ENCODE data around the gene SULT1B1. TPM values are rescaled to one million over a fixed set of nuclear protein-coding genes. Genes with fewer than 3 reads are reported as not detected.
A peak's percentile ranks its signal among the peaks of the same experiment; 100 is the strongest.

The SULT1B1 gene
- polyA plus RNA-seq, 10 donors = 0.41 to 8.3 (median 0.64) TPM

DNA sequence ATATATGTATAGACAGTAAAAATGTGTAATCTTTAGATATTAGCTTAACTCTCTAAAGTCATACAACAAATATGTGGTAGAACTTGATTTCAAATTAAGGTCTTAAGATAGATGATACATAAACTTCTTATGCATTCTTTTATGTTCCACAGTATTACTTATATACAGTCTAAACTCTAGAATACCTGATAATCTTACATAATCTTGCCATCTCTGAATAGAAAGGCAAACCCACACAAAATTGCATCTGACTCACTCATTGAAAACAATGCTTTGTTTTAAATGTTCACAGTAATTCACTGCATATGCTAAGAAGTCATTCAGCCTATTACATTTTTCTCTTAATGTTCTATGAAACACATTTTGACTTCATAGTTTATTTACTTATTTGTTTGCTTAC is 10.1 kb downstream of the SULT1B1 start:
- no peak for DNase-seq

DNA sequence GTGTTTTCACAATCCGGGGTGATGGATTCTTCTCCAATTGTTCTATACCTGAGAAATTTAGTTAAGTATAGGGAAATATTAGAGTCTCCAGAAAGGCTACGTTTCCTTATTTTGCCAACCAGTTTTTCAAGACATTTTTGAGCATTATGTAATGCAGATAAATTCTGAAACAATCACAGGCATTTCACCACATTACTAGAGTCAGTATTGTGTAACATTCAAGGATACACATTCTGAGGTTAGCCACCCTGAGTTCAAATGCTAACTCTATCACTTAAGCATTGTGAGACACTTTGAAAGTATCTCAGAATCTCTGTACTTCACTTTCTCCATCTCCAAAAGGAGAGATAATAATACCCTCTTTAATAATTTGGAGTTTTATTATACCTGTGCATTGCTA is 10.6 kb downstream of the SULT1B1 start:
- no peak for DNase-seq

DNA sequence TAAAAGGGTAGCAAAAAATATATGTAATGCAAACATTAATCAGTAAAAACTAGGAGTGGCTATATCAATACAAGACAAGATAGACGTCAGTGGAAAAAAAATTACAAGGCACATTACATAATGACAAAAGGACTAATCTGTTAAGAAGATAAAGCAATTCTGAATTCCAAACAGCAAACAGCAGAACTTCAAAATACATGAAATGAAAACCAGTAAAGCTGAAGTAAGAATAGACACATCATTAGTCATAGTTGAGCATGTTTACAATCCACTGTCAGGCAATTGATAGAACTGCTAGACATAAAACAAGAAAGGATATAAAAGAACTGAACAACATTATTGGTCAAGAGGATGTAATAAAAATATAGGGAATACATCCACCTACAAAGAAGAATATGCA is 12.2 kb downstream of the SULT1B1 start:
- DNase-seq = no peak

DNA sequence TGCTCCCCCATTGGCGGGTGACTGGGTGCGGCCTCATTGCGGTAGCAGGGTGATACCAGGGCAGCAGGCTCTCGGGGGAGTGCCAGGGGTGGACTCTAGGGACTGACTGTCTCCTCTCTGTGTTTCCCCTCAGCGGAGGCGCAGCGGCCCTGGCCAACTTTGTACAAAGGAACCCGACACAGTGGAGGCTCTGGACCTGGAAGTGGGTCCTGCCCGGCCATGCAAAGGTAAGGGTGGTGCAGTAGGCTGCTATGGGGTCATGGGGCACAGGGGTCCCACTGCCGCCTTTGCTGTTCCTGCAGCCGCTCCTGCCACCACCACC is 16.3 kb downstream of the SULT1B1 start:
- no peak for DNase-seq

DNA sequence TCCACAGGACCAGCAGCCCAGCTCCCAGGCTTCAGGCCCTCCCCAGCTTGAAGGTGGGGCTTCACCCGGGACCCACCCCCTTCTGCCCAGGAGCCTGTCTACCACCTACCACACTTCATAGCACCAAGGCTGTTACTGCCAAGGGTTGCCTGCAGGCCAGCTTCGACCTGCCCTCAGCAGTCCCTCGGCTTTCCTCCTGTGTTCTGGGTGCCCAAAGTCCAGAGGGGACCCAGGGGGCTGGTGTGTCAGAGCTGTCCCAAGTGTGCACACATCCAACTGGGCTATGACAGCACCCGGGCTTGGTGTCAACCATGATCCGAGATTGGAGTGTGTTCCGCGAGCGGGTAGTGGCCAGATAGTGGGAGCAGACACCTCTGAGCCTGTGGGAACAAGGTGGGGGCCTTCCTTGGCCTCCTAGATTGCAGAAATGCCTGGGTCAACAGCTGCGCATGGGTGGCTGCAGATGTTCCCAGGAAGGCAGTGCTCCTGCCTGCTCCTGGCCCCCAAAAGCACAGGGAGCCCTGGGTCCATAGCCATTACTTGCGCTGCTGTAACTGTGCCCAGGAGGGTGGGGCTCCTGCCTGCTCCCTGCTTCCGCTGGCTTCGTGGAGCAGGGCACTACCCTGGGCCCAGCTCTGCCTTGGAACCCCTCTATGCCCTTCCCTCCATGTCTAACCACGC is 16.8 kb downstream of the SULT1B1 start:
- DNase-seq = no peak

DNA sequence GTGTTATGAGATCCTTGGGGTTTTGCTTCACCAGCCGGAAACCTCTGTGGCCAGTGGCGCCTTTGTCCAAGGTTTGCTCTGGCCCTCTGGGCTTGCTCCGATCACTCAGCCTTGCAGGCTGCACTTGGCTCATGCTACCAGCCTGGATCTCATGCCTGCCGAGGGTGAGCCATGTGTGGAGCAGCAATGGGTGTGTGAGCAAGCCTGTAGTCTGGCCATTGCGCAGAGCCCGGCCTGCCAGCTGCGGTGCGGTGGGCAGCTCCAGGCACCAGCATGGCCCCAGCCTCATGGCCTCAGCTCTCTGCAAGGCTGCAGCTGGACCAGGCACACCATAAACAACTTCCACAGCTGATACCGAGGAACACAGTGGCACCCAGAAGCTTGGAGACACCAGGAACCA is 17.8 kb downstream of the SULT1B1 start:
- DNase-seq = no peak

DNA sequence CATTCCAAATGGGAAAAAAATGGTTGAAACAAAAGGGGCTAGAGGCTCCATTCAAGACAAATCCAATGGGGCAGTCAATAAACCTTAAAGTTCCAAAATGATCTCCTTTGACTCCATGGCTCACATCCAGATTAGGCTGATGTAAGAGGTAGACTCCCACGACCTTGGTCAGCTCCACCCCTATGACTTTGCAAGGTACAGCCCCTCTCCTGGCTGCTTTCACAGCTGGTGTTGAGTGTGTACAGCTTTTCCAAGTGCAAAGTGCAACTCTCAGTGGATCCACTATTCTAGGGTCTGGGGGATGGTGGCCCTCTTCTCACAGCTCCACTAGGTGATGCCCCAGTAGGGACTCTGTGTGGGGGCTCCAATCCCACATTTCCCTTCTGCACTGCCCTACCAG is 21.5 kb downstream of the SULT1B1 start:
- no peak for DNase-seq

DNA sequence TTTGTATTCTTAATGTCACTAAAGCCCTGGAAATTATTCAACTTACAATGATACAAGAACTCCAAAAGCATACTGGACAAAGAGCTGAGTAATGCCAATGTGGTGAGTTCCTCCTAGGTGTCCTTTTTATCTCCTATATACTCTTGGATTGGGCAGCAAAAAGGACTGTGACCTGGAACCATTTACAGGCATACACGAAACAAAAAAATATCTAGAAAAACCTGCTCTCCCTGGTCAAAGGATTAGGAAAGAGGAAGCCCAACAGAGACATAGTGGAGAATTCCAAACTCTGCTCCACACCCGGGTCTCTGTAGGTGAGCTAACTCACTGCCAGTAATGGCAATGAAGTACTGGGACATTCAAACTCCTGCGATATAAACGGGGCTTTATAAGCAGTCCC is 25.3 kb downstream of the SULT1B1 start:
- DNase-seq = no peak

DNA sequence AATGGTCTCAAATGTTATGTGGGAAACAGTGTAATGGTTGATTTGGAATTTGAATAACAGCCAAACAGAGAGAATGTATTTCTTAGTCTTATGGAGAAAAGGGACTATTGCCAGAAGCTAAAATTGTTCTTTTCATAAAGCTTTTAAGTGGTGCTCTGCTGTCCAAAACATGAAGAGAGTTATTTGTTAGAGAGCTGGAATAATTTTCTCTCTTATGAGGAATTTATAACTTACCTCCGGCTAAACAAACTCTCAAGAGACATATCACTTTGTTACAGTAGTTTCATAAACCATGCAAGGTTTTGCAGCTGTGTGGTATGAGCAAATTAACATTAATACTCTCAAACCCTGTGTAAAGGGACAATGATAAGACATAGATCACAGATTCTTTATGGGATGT is 28.6 kb downstream of the SULT1B1 start:
- peak; percentile 73 to 90 (median 75) for DNase-seq

DNA sequence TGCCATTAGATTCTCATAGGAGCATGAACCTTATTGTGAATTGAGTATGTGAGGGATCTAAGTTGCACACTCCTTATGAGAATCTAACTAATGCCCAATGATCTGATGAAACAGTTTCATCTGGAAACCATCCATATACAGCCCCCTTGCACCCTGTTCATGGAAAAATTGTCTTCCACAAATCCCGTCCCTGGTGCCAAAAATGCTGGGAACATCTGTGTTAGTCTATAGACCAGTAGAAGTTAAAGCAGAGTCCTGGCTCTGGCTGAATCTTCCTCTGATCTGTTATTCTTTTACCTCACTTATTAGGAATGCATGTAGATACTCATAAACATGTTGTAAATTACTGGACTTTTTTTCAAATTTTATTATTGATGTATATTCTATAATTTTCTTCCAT is 29.2 kb downstream of the SULT1B1 start:
- peak; percentile 66 to 92 (median 78) for DNase-seq

DNA sequence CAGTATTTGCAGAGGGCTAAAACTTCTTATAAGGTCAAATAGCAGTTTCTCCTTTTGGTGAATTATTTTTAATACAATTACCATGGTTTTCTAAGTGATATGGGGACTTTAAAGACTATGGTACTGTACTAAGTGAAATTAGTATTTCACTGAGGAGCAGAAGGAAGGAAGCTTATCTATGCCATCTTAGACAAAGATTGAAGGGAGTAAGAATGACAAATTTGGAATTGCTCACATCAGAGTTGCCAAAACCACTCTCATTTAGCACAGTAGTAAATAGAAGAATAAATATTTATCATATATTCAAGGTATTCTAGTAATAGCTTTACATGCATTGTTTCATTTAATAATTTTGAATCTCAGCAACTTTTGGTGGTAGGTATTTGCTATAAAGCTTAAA is 30.4 kb downstream of the SULT1B1 start:
- DNase-seq = no peak

DNA sequence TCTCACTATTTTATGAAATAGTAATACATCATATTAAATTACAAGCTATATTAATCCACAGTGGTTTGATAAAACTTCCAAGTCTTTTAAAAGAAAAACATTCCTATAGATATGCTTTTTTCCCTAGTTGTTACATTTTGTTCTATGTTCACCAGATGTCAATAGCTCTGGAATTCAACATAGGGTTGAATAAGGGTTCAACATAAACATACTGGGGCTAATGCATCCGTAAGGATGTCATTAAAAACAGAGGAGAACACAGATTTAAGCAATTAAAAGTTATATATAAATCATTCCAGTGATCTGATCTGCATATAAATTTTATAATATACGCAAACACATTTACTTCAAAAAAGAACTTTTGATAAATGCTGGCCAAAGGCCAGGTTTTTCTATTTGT is 32.5 kb downstream of the SULT1B1 start:
- peak; percentile 36 to 81 (median 56) for DNase-seq

DNA sequence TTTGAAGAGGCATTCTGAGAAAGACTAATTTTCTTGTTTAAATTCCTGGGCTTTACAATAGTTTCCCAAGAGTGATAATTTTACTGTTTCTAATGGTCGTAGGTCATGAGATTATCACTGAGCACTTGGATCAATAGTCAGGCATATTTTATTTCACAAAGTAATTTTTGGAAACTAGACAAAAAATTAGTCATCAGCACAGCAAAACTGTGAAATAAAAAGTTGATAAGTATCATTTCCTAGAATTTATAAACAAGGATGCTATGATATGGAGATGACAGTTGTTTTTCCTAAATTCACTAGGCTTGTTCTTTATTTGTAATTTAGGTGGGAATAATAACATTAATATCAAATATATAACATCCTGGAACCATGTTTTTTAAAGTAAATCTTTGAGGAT is 33.0 kb downstream of the SULT1B1 start:
- DNase-seq = peak in 1 of 3 donors; percentile 14

DNA sequence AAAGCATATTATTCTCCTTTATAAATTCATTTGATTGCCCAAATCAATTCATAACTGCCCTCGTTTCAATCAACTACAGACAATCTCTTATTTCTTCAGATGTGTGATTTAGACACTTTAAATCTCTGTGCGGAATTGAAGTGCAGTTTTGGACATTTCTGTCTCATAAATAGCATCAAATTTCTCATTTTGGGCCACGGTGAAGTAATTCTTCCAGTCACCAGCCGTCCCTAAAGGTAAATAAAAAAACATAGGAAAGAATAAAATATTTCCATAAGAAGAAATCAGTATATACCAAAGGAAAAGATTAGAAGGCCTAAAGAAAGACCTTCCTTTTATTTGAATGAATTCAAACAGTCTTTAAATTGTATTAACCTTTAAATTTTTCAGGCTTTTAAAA is 33.4 kb downstream of the SULT1B1 start:
- DNase-seq = peak in 2 of 3 donors; percentile 10 to 52

DNA sequence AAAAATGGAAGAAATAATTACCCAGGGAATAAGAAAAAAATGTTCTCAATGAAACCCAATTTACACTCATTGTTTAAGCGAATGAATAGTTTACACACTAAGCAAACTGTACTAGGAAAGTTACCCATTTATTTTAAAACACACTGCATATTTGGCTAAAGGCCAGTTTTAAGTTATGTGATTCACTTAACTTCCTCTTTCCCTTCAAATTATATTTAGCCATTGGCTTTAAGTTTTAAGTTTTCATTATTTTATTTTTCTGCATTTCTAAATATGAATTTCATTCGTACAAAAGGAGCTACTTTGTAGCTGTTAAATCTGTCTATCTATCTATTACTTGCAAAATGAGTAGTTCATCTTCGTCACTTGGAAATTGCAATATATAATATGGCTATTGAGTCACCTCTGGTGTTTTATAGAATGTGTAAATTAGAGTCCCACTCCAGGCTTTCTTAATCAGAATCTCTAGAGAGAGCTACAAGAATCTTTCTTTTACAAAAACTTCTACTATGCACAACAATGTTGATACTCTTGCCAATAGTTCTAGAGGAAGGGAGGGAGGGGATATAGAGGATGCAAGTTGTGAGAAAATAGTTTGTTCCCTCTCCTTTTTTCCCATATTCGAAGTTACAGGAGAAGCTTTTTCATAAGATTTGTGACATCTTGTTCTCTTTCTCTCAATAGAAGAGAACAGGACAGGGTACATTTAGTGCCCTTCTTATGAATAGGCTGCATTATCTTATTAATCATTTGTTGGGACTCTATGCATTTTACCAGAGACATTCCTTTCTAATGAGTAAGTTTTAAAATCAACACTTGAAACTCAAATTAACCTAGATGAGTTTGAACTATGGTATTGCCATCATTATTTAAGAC is 41.8 kb downstream of the SULT1B1 start:
- DNase-seq = peak in 2 of 3 donors; percentile 9 to 44

DNA sequence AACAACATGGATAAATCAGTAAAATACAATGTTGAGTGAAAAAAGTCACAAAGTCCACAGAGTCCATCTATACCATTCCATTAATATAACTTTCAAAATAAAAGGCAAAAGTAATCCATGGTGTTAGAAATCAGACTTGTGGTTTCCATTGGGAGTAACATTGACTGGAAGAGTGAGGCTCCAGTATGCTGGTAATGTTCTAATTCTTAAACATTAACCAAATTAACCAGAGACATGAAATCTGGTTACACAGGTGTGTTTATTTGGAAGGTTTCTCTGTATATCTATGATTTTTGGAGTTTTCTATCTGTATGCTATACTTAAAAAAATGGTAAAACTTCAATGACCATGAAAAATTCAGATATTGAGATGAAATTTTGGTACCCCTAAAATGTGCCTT is 42.6 kb downstream of the SULT1B1 start:
- DNase-seq = no peak

DNA sequence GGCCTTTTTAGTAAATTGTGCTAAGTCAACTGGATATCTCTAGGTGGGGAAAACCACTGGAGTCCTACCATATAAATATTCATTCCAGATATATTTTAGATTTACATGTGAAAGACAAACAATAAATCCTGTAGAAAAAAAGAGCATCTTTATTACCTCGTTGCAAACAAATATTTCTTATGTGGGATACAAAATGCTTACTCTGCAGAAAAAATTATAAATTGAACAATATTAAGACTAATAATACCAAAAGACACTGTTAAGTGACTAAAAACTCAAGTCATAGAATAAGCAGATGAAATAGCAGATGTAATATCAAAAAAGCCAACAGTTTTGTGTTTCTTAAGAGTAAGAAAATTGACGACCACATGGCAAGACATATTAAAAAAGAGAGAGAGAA is 43.8 kb downstream of the SULT1B1 start:
- no peak for DNase-seq

DNA sequence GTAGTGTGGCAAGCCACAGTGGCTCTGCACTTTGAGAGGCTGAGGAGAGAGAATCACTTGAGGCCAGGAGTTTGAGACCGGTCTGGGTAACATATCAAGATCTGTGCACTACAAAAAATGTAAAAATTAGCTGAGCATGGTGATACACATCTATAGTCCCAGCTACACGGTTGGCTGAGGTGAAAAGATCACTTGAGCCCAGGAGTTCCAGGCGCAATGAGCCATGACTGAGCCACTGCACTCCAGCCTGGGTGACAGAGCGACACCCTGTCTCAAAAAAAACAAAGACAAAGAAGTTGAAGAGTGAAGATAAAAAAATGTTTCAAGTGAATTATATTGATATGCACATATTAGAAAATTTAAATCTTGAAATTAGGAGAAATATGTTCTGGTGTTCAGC is 46.3 kb downstream of the SULT1B1 start:
- DNase-seq = no peak

DNA sequence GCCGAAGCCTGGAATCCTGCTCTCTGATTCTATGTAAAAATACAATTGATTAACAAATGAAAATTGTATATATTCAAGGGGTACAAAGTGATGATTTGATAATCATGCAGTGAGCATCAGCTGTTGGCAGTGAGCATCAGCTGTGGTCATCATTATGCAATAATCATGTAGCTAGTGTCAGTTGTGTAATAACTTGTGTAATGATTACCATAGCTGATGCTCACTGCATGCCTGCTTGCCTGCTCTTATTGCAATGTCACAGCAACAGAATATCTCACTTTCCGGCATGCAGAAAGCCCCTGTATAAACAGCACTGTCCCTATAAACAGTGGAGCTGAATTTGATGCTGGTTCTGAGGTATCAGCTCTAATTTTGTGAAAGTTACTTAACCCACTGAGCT is 46.8 kb downstream of the SULT1B1 start:
- no peak for DNase-seq

DNA sequence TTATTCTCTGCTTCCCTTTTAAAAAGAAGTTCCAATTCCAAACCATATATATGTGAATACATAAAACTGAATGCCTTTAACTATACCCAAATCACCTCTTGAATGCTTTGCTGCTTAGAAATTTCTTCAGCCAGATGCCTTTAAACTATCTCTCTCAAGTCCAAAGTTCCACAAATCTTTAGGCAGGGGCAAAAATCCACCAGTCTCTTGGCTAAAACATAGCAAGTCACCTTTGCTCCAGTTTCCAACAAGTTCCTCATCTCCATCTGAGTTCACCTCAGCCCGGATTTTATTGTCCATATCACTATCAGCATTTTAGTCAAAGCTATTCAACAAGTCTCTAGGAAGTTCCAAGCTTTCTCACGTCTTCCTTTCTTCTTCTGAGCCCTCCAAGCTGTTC is 49.8 kb downstream of the SULT1B1 start:
- DNase-seq = no peak

DNA sequence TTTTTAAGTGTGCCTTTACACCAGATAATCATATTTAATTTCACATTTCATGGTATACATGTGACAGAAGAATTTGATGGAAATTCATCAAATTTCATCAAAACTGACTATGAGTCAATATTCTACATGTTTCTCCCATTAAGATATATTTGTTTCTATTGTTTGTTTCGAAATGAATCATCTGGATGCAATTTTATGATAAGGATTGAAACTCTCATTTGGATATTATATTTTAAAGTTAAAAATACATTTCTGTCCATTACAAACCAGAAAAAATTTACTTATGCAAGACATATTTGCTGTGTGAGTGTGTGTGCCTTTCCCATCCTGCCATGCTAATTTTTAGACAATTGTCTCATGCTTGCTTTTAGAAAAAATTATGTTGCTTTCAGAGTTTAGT is 52.2 kb downstream of the SULT1B1 start:
- DNase-seq = no peak

DNA sequence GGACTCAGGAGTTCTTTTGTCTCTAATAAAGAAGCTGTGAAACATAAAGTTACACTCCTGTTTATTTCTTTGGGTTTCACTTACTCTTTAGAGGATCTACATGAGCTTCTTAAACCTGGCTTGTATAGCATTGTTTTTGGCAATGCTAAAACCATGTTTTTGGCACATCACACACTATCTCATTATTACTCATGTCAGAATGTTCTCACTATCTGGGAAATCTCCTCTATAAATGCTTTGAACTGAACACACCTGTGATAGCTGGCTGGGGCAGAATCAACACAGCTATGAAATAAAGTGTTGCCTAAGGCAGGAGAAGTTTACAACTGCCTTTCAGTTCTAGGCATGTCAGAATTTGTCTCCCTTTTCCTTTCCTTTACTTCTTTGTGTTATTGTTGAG is 52.6 kb downstream of the SULT1B1 start:
- DNase-seq = peak in 1 of 3 donors; percentile 49

DNA sequence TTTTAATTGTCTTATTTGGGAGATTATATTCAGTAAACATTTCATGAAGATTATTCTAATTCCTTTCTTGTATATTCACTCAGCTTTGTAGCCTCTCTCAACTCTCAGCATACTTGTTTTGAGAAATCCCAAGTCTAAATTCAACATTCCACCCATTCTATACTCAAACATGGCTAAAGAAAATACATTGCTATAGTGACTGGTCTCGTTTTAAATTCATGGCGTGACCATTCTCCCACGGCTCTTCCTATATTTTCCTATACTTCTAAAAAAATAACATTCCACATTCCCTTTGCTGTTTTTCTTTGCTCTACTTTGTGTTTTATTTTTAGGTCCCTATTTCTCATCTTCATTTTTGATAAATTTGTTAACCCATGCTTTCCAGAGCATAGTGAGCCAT is 58.2 kb downstream of the SULT1B1 start:
- no peak for DNase-seq

DNA sequence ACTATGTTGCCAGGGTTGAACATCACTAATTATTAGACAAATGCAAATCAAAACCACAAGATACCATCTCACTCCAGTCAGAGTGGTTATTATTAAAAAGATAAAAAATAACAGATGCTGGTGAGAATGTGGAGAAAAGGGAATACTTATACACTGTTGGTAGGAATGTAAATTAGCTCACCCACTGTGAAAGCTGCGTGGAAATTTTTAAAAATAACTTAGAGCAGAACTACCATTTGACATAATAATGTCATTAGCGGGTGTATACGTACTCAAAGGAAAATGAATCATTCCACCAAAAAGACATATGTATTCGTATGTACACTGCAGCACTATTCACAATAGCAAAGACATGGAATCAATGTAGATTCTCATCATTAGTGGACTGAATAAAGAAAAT is 58.7 kb downstream of the SULT1B1 start:
- no peak for DNase-seq

Measured in muscle of back (tissue), 11 donors.